ENCODE results near the gene ZC3H12C. TPM values are rescaled to one million over a fixed set of nuclear protein-coding genes. Genes with fewer than 3 reads are reported as not detected.

The ZC3H12C gene
- total and polyA plus RNA-seq, 10 of the 15 experiments (the other 5 are each of a cell fraction or from before 2014, with no cell fraction given) = 0.31 to 31.0 (median 3.7) TPM

DNA sequence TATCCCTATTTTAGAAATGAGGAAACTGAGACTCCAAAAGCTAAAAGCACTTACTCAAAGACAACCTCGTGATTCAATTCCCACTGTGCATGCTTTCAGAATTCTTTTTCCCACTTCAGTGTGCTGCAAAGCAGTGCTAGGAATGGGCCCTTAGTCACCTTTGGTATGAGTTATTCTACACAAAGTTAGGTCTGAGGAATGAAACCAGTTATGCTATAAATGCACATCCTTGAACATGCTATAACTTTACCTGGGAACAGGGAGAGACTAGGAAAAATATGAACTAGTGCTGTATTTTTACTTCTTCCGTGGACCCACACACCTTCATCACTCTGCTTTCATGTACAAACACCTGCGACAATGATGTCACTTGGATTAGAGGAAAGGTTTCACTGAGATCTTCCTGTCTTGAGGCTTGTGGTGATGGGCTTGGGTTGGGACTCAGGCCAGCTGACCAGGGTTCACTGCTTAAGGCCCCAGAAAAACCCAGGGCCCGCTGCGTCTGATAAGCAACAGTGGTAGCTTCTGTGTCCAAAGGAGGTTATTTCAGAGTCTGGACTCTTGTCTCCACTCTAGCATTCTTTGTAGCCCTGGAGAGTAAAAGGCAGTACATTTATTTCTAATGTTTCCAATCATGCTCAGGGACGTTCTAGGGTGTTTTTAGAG lies 81.6 kb downstream of the ZC3H12C start:
- Histone ChIP-seq H3K4me3 (no peak overlapping the region), H3K79me2 (ENCODE audit: control insufficient read depth, insufficient read depth, low read length) (no peaks in the 10 kb centered on the region), H3K27ac (ENCODE audit: control insufficient read depth, insufficient read depth) (no peak overlapping the region), H3K4me1 (ENCODE audit: control insufficient read depth, insufficient read depth, low read length) (no peaks in the 10 kb centered on the region), H4K20me1 (ENCODE audit: control insufficient read depth, insufficient read depth) (no peaks in the 10 kb centered on the region), H3K36me3 (ENCODE audit: control insufficient read depth in 2 of 2, insufficient read depth in 2 of 2, low read length in 1 of 2) (no peaks in the 10 kb centered on the region), H3K9ac (ENCODE audit: control insufficient read depth, insufficient read depth, low read length) (no peak overlapping the region), H3K27me3 (replicated peaks in 1 of 2; ENCODE audit: control insufficient read depth in 2 of 2, insufficient read depth in 2 of 2, low read length in 1 of 2) (no peaks in the 10 kb centered on the region; a peak in 1 of 4 replicates), H2AFZ (ENCODE audit: control insufficient read depth, low read depth, low read length) (no peak overlapping the region), H3K4me2 (ENCODE audit: control insufficient read depth, insufficient read depth) (no peak overlapping the region), H3K9me3 (replicated peaks; ENCODE audit: control insufficient read depth, insufficient read depth, low read length) (no peaks in the 10 kb centered on the region)
- intact Hi-C loops (cut with micrococcal nuclease; ENCODE audit: unreplicated experiment) = no loop called here
- 59% methylated on average over 6 of the region's 6 CpGs for WGBS (ENCODE audit: insufficient coverage, insufficient replicate concordance, low lambda C conversion rate, missing lambda C conversion rate)
- ATAC-seq (no peak), FAIRE-seq (no peak), DNase-seq (ENCODE audit: low read depth, low spot score) (no peak)
- CTCF ChIA-PET = interaction anchor here (0.6 to 1.9 kb wide), 5 partner anchors 11 to 235 kb away, joined by 3 to 6 read pairs (median 5); no protein-coding TSS in a partner anchor
- in situ Hi-C loops (cut with MboI) = no loop called here
- SMC1A ChIA-PET (ENCODE audit: uncharacterized antibody, unreplicated experiment) = interaction anchor here (1.0 kb wide), 1 partner anchor 19 kb away, joined by 3 read pairs; no protein-coding TSS in a partner anchor
- RAD21 ChIA-PET (ENCODE audit: unreplicated experiment) = no interaction called here
- BruUV-seq (replicated peaks) = no TSS peak
- TF ChIP-seq, protein P1, sequence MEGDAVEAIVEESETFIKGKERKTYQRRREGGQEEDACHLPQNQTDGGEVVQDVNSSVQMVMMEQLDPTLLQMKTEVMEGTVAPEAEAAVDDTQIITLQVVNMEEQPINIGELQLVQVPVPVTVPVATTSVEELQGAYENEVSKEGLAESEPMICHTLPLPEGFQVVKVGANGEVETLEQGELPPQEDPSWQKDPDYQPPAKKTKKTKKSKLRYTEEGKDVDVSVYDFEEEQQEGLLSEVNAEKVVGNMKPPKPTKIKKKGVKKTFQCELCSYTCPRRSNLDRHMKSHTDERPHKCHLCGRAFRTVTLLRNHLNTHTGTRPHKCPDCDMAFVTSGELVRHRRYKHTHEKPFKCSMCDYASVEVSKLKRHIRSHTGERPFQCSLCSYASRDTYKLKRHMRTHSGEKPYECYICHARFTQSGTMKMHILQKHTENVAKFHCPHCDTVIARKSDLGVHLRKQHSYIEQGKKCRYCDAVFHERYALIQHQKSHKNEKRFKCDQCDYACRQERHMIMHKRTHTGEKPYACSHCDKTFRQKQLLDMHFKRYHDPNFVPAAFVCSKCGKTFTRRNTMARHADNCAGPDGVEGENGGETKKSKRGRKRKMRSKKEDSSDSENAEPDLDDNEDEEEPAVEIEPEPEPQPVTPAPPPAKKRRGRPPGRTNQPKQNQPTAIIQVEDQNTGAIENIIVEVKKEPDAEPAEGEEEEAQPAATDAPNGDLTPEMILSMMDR (IDR thresholded peaks at IDR 0.05 in 2 of 3, conservative IDR thresholded peaks at IDR 0.05 in 1 of 3; ENCODE audit: control insufficient read depth in 2 of 3, extremely low read depth in 1 of 3, insufficient read depth in 1 of 3, low read depth in 3 of 3, low read length in 3 of 3) = no peak
- peak; percentile 35; the same call in 1 of the 2 replicates for TF ChIP-seq POLR2AphosphoS2 (IDR thresholded peaks at IDR 0.05; ENCODE audit: low read depth, low read length)
- no peak for TF ChIP-seq JUND (IDR thresholded peaks at IDR 0.05; ENCODE audit: low read depth, low read length)
- no peak for TF ChIP-seq CHD4 (IDR thresholded peaks at IDR 0.05)
- POLR2A ChIA-PET = no interaction called here
